Stimulated activated naive B cell treated with anti-CD40 and anti-IgM and Interleukin-4, amounts not matched to agents 10 μg/mL and 1 μg/mL and 100 μg/mL, for 72 hours (primary cell): Measurements from ENCODE around the gene MRPL48.

ENCODE experiments used
- ATAC-seq, 2 donors: fragments of 150-1000 bp; cut with Tn5 transposase; replicated peaks; 2 replicates each; pipeline ENCODE4 v1.10.0; 2021; ENCODE audit warnings: moderate library complexity in 1 of 2
- DNase-seq: peaks from one replicate; pipeline ENCODE4 v3.0.0; 2021
- H3K27ac Mint-ChIP-seq: one replicate; pipeline ENCODE4 v1.8.0; 2022; ENCODE audit warnings: mild to moderate bottlenecking, mixed read lengths
- H3K27me3 Mint-ChIP-seq, 2 donors: one replicate each; pipeline ENCODE4 v1.8.0; 2022; ENCODE audit warnings: mixed read lengths in 2 of 2
- H3K36me3 Mint-ChIP-seq, 2 donors: one replicate each; pipeline ENCODE4 v1.8.0; 2022; ENCODE audit warnings: mixed read lengths in 2 of 2, mild to moderate bottlenecking in 1 of 2
- H3K4me1 Mint-ChIP-seq, 2 donors: one replicate each; pipeline ENCODE4 v1.8.0; 2022; ENCODE audit warnings: mixed read lengths in 2 of 2, mild to moderate bottlenecking in 1 of 2
- H3K4me3 Mint-ChIP-seq, 2 donors: one replicate each; pipeline ENCODE4 v1.8.0; 2022; ENCODE audit warnings: mild to moderate bottlenecking in 2 of 2, mixed read lengths in 2 of 2, moderate library complexity in 1 of 2
- H3K9me3 Mint-ChIP-seq, 2 donors: one replicate each; pipeline ENCODE4 v1.8.0; 2022; ENCODE audit warnings: mixed read lengths in 2 of 2, mild to moderate bottlenecking in 1 of 2

MRPL48 gene

DNA sequence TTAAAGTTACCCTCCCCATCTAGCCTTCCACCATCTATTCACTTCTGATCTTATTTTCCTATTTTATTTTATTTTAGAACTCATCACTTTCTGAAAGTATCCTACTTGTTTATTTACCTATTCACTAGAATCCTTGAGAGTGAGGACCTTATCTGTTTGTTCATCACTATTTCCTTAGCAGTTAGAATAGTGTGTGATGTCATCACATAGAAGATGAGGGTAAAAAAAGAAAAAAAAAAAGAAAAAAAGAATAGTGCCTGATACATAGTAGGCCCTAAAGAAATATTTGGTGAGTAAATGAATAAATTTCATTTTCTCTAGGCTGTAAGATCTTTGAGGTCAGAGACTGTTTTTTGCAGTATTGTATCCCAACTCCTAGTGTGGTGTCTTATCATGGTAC is 125.8 kb downstream of the MRPL48 start:
- Mint-ChIP-seq H3K4me1 (no peaks in the 10 kb centered on the region), H3K27ac (no peak overlapping the region), H3K36me3 (peaks cover 29 to 44% of the 10 kb centered on the region in 2 donors), H3K4me3 (no peak overlapping the region), H3K9me3 (no peaks in the 10 kb centered on the region), H3K27me3 (no peaks in the 10 kb centered on the region)
- DNase-seq: no peak
- no peak for ATAC-seq

DNA sequence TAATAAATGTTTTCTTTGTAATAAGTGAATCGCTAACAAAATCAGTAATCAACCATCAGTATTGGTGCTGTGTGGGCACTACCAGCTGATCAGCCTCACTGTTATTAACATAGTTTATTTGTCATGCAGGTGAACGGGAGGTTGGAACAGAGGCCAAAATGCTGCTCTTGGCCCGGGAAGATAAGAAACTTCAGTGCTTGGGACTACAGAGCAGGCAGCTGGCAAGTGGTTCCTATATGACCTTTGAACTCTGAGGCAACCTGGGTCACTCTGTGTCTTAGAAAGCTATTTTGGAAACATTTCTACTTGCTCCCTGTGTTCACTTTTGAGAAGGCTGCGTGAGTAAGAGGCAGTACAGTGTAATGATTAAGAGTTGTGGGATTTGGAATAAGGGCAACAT is 126.6 kb downstream of the MRPL48 start:
- H3K9me3 Mint-ChIP-seq: no peaks in the 10 kb centered on the region
- ATAC-seq: no peak
- no peaks in the 10 kb centered on the region for H3K27me3 Mint-ChIP-seq
- no peaks in the 10 kb centered on the region for H3K4me1 Mint-ChIP-seq
- no peak for DNase-seq
- no peak overlapping the region for H3K4me3 Mint-ChIP-seq
- H3K36me3 Mint-ChIP-seq: peaks cover 31 to 49% of the 10 kb centered on the region in 2 donors
- H3K27ac Mint-ChIP-seq: no peak overlapping the region
